GM12878 (cell line): ENCODE results near the gene OR4L1. TPM values are rescaled to one million over a fixed set of nuclear protein-coding genes. Genes with fewer than 3 reads are reported as not detected.

Experiments
- ATAC-seq: fragments of 200-7000 bp; cut with Tn5 transposase; 3 replicates; pipeline ENCODE4 v1.9.1; 2020; ENCODE audit warnings: mild to moderate bottlenecking, moderate library complexity
- BruUV-seq: library from RNA; stranded (reverse); fragments of 400-500 nt; replicated peaks from 2 replicates; lab custom pipeline; 2021; lab: Mats Ljungman, UMichigan
- CTCF ChIA-PET: fragments of 300-600 bp; sonication (Branson Sonifier 250); formaldehyde crosslinking; extraction: SDS; loops from one replicate; lab custom pipeline; 2021; ENCODE audit warnings: inconsistent platforms; lab: Yijun Ruan, JAX
- POLR2A ChIA-PET: fragments of 350-600 bp; formaldehyde crosslinking; extraction: SDS; loops from one replicate; lab custom pipeline; 2021; ENCODE audit warnings: inconsistent platforms; lab: Charles Lee
- RAD21 ChIA-PET: fragments of 300-600 bp; sonication (Branson Sonifier 250); formaldehyde crosslinking; loops from one replicate; lab custom pipeline; 2023; ENCODE audit warnings: antibody characterized with exemption; ENCODE audit not compliant: unreplicated experiment; lab: Charles Lee
- SMC1A ChIA-PET: fragments of 300-600 bp; sonication (Branson Sonifier 250); formaldehyde crosslinking; loops from one replicate; lab custom pipeline; 2023; ENCODE audit not compliant: unreplicated experiment, uncharacterized antibody; lab: Charles Lee
- DNase-seq: peaks from one replicate; pipeline ENCODE4 v3.0.0-alpha.2; 2011; ENCODE audit warnings: low read depth, low spot score
- FAIRE-seq: peaks from 3 replicates; lab custom pipeline; 2011; peaks lifted over from hg19 to GRCh38; lab: Jason Lieb, UNC
- H2AFZ ChIP-seq: 2 replicates; pipeline ENCODE4 v1.6.0; 2011; ENCODE audit warnings: low read depth, low read length, control low read depth; ENCODE audit not compliant: control insufficient read depth
- H3K27ac ChIP-seq: 2 replicates; pipeline ENCODE4 v1.5.1; 2011; ENCODE audit warnings: control low read depth; ENCODE audit not compliant: control insufficient read depth, insufficient read depth
- H3K27me3 ChIP-seq, 2 experiments: replicated peaks in 1 of 2; 2 replicates each; pipeline versions ENCODE4 v1.6.0 to v1.6.1; 2011; ENCODE audit warnings: low read length in 1 of 2; ENCODE audit not compliant: control insufficient read depth in 2 of 2, insufficient read depth in 2 of 2
- H3K36me3 ChIP-seq, 2 experiments: 2 replicates each; pipeline ENCODE4 v1.5.1; 2011; ENCODE audit warnings: low read length in 1 of 2; ENCODE audit not compliant: control insufficient read depth in 2 of 2, insufficient read depth in 2 of 2
- H3K4me1 ChIP-seq: 2 replicates; pipeline ENCODE4 v1.6.1; 2011; ENCODE audit warnings: mild to moderate bottlenecking, low read length, moderate library complexity, mixed read lengths; ENCODE audit not compliant: control insufficient read depth, insufficient read depth
- H3K4me2 ChIP-seq: 2 replicates; pipeline ENCODE4 v1.6.0; 2011; ENCODE audit warnings: control low read depth; ENCODE audit not compliant: control insufficient read depth, insufficient read depth
- H3K4me3 ChIP-seq: fragments of 200-600 bp; sonication (generic); 2 replicates; pipeline ENCODE4 v1.5.1; 2016
- H3K79me2 ChIP-seq: 2 replicates; pipeline ENCODE4 v1.6.0; 2011; ENCODE audit warnings: low read length; ENCODE audit not compliant: control insufficient read depth, insufficient read depth
- H3K9ac ChIP-seq: 2 replicates; pipeline ENCODE4 v1.8.0; 2011; ENCODE audit warnings: low read length, control low read depth, mixed read lengths; ENCODE audit not compliant: control insufficient read depth, insufficient read depth
- H3K9me3 ChIP-seq: replicated peaks from 3 replicates; pipeline ENCODE4 v1.5.1; 2011; ENCODE audit warnings: mild to moderate bottlenecking, low read length; ENCODE audit not compliant: control insufficient read depth, insufficient read depth
- H4K20me1 ChIP-seq: 2 replicates; pipeline ENCODE4 v1.6.0; 2011; ENCODE audit not compliant: control insufficient read depth, insufficient read depth
- BCL11A ChIP-seq: IDR thresholded peaks from 2 replicates; pipeline ENCODE4 v1.6.1; 2011; ENCODE audit warnings: low read depth, low read length
- BHLHE40 ChIP-seq, 2 experiments: fragments of 450-650 bp in 1 of 2; IDR thresholded peaks; 2 replicates each; pipeline ENCODE4 v1.6.1; 2011 to 2017; ENCODE audit warnings: low read depth in 2 of 2, borderline replicate concordance in 1 of 2, improper control_type of control experiment in 1 of 2, low read length in 1 of 2, mild to moderate bottlenecking in 1 of 2
- BMI1 ChIP-seq: fragments of 450-650 bp; IDR thresholded peaks from 2 replicates; pipeline ENCODE4 v1.6.1; 2016; ENCODE audit warnings: mild to moderate bottlenecking, moderate library complexity, borderline replicate concordance
- DPF2 ChIP-seq: fragments of 450-650 bp; IDR thresholded peaks from 2 replicates; pipeline ENCODE4 v1.6.1; 2017; ENCODE audit warnings: mild to moderate bottlenecking
- EED ChIP-seq: sonication (generic); IDR thresholded peaks from 2 replicates; pipeline ENCODE4 v1.6.1; 2016; ENCODE audit warnings: antibody characterized with exemption, low read depth
- FOS ChIP-seq: IDR thresholded peaks from 3 replicates; pipeline ENCODE4 v1.6.1; 2011; ENCODE audit warnings: borderline replicate concordance; ENCODE audit not compliant: insufficient read length; ENCODE audit errors: extremely low read depth
- JUND ChIP-seq: IDR thresholded peaks from 2 replicates; pipeline ENCODE4 v1.6.1; 2012; ENCODE audit warnings: low read depth, mild to moderate bottlenecking, low read length, improper control_type of control experiment, moderate library complexity
- MLLT1 ChIP-seq: fragments of 450-650 bp; IDR thresholded peaks from 2 replicates; pipeline ENCODE4 v1.6.1; 2016; ENCODE audit warnings: mild to moderate bottlenecking
- NBN ChIP-seq: fragments of 450-650 bp; IDR thresholded peaks from 2 replicates; pipeline ENCODE4 v1.6.1; 2016
- POU2F2 ChIP-seq: IDR thresholded peaks from 3 replicates; pipeline ENCODE4 v1.6.1; 2011; ENCODE audit warnings: low read depth, mild to moderate bottlenecking, low read length, borderline replicate concordance
- SMARCA5 ChIP-seq: fragments of 450-650 bp; IDR thresholded peaks from 2 replicates; pipeline ENCODE4 v1.6.1; 2017; ENCODE audit warnings: mild to moderate bottlenecking
- YBX1 ChIP-seq: fragments of 450-650 bp; IDR thresholded peaks from 2 replicates; pipeline ENCODE4 v1.6.1; 2016; ENCODE audit warnings: antibody characterized with exemption
- YY1 ChIP-seq: IDR thresholded peaks from 2 replicates; pipeline ENCODE4 v1.6.1; 2011; ENCODE audit warnings: low read depth, mild to moderate bottlenecking, low read length
- ZNF24 ChIP-seq: fragments of 450-650 bp; IDR thresholded peaks from 2 replicates; pipeline ENCODE4 v1.6.1; 2017; ENCODE audit warnings: antibody characterized with exemption, mild to moderate bottlenecking
- ZNF622 ChIP-seq: fragments of 450-650 bp; IDR thresholded peaks from 2 replicates; pipeline ENCODE4 v1.6.1; 2017; ENCODE audit warnings: mild to moderate bottlenecking, inconsistent platforms
- whole genome bisulfite sequencing: methylation state at CpG from one replicate; pipeline ENCODE4 v1.1.6; 2016; ENCODE audit warnings: low lambda C conversion rate; ENCODE audit not compliant: insufficient replicate concordance, insufficient coverage; ENCODE audit errors: missing lambda C conversion rate; 5-methylcytosine and 5-hydroxymethylcytosine counted together
- in situ Hi-C: fragments of 300-500 bp; cut with MboI; formaldehyde crosslinking; loops from 9 replicates; pipeline ENCODE4 v1.14.3; 2018; ENCODE audit warnings: mixed read lengths
- intact Hi-C: fragments of 100-400 bp; cut with micrococcal nuclease; formaldehyde crosslinking; loops from one replicate; pipeline ENCODE4 v1.14.2; 2022; ENCODE audit not compliant: unreplicated experiment
- polyA plus RNA-seq, 11 experiments: library from polyadenylated mRNA; depleted of rRNA in 4 of 11; unstranded in 6 of 11; stranded (reverse) in 5 of 11; fragments of >200 nt; fragmentation: Nextera tagmentation in 4 of 11; fragmentation: Illumina TruSeq in 1 of 11; extraction: Ambion mirVana in 4 of 11; extraction: Trizol in 1 of 11; gene quantifications; 1 replicate in 1 of 11; 2 replicates in 10 of 11; pipeline versions ENCODE4 v1.2.1 to v1.2.3, GENCODE V29; 2011 to 2016; ENCODE audit warnings: inconsistent platforms in 2 of 11, missing spikeins in 2 of 11, low read depth in 1 of 11
- total RNA-seq, 4 experiments: library from RNA; depleted of rRNA in 3 of 4; stranded (reverse); fragments of >200 nt in 3 of 4; fragmentation: Illumina TruSeq in 1 of 4; extraction: Trizol in 1 of 4; gene quantifications; 2 replicates each; pipeline versions ENCODE4 v1.2.1 to v1.2.3, GENCODE V29; 2013 to 2021

The OR4L1 gene
- total and polyA plus RNA-seq, 10 of the 15 experiments (the other 5 are each of a cell fraction or from before 2014, with no cell fraction given): not detected

DNA sequence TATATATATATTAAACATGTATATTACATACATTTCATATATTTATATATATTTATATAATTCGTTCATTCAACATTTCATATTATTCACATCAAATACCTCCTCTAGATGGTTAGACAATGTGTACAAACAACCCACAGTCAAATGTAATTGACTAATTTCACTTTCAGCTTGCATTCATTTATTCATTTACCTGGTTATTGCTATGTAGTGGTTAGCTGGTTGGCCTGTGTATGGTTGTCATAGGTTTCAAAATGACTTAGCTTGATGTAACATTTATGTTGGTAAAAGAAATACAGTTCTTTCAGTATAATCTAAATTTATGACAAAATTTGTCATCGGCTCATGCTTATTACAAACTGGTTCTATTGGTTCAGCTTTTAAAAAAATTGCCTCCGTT is 24.4 kb upstream of the OR4L1 start:
- Histone ChIP-seq H3K27me3 (no peaks in the 10 kb centered on the region), H3K9ac (no peak overlapping the region), H2AFZ (no peak overlapping the region), H3K79me2 (no peaks in the 10 kb centered on the region), H3K4me2 (no peak overlapping the region), H3K4me1 (no peaks in the 10 kb centered on the region), H3K27ac (no peak overlapping the region), H3K4me3 (no peak overlapping the region), H3K36me3 (no peaks in the 10 kb centered on the region), H4K20me1 (no peaks in the 10 kb centered on the region), H3K9me3 (no peaks in the 10 kb centered on the region)
- no peak for TF ChIP-seq POU2F2
- no peak for TF ChIP-seq EED
- TF ChIP-seq ZNF622: no peak
- peak; percentile 53; the same call in 1 of the 2 replicates for TF ChIP-seq ZNF24
- no peak for TF ChIP-seq SMARCA5
- TF ChIP-seq YBX1: no peak
- intact Hi-C loops: no loop called here
- SMC1A ChIA-PET: no interaction called here
- RAD21 ChIA-PET: no interaction called here
- FAIRE-seq (no peak), DNase-seq (no peak), ATAC-seq (no peak; the same call in 2 of the 3 replicates)
- POLR2A ChIA-PET: no interaction called here
- CTCF ChIA-PET: interaction anchor here (0.5 kb wide), 1 partner anchor 36 kb away, joined by 3 read pairs; no protein-coding TSS in a partner anchor
- no TSS peak for BruUV-seq
- 36% methylated on average over 3 of the region's 3 CpGs for WGBS
- in situ Hi-C loops: no loop called here

- no peak for TF ChIP-seq YY1
- no peak for TF ChIP-seq BCL11A
- no peak for TF ChIP-seq NBN
- no peak for TF ChIP-seq MLLT1
- TF ChIP-seq BHLHE40 (IDR thresholded peaks at IDR 0.05; ENCODE audit: borderline replicate concordance in 1 of 2, low read depth in 2 of 2, low read length in 1 of 2): no peak
- TF ChIP-seq FOS: no peak
- no peak for TF ChIP-seq DPF2
- no peak for TF ChIP-seq BMI1
- no peak for TF ChIP-seq JUND
- H3K4me1 ChIP-seq: no peaks in the 10 kb centered on the region
- ATAC-seq (no peak), DNase-seq (no peak), FAIRE-seq (no peak)
- in situ Hi-C loops: no loop called here
- CTCF ChIA-PET: no interaction called here
- H2AFZ ChIP-seq: no peak within 1 kb of the TSS
- 91% methylated on average over 4 of the region's 4 CpGs for WGBS
- no peaks in the 10 kb centered on the region for H3K9me3 ChIP-seq
- H3K27ac ChIP-seq: no peak within 1 kb of the TSS
- no peaks in the 10 kb centered on the region for H3K27me3 ChIP-seq
- no peaks in the 10 kb centered on the region for H3K79me2 ChIP-seq
- no peaks in the 10 kb centered on the region for H4K20me1 ChIP-seq
- no peak within 1 kb of the TSS for H3K9ac ChIP-seq
- no TSS peak for BruUV-seq
- POLR2A ChIA-PET: no interaction called here
- SMC1A ChIA-PET: no interaction called here
- no peak within 1 kb of the TSS for H3K4me2 ChIP-seq
- no peaks in the 10 kb centered on the region for H3K36me3 ChIP-seq
- RAD21 ChIA-PET: no interaction called here
- intact Hi-C loops: no loop called here
- no peak within 1 kb of the TSS for H3K4me3 ChIP-seq
Measured at GRCh38 chr14:20035938-20036337, 23.9 kb upstream of the OR4L1 start, which contains the start of gene OR4K13. TSS of gene OR4K13 (minus strand) at chr14:20036038. CDS start at chr14:20034758, 1,280 bp downstream.
